Heart left ventricle (tissue), 16 donors: ENCODE measurements around the gene PCDHB16. TPM values are rescaled to one million over a fixed set of nuclear protein-coding genes. Genes with fewer than 3 reads are reported as not detected.
"Not testable (repeated sequence)": the region's sequence is repeated elsewhere in the genome, so short reads cannot be mapped to it uniquely, and the experiment has no call there.

ENCODE experiments used
- ATAC-seq, 4 donors: fragments of 200-7000 bp; cut with Tn5 transposase; one replicate each; pipeline ENCODE4 v1.9.1; 2020 to 2022; ENCODE audit warnings: moderate library complexity in 4 of 4, mild to moderate bottlenecking in 3 of 4, moderate number of reproducible peaks in 1 of 4
- DNase-seq, 5 donors: peaks; one replicate each; pipeline ENCODE4 v3.0.0-alpha.2; 2020
- H3K27ac ChIP-seq, 12 donors: fragments of 200-600 bp; sonication (generic) in 4 of 12; one replicate each; pipeline versions ENCODE4 v1.5.0 to v1.8.0; 2016 to 2022; ENCODE audit warnings: mild to moderate bottlenecking in 2 of 12
- H3K27me3 ChIP-seq, 9 donors: fragments of 200-600 bp; sonication (generic) in 2 of 9; one replicate each; pipeline versions ENCODE4 v1.5.1 to v1.8.0; 2016 to 2022; ENCODE audit warnings: mild to moderate bottlenecking in 3 of 9
- H3K36me3 ChIP-seq, 9 donors: fragments of 200-600 bp; sonication (generic) in 2 of 9; one replicate each; pipeline versions ENCODE4 v1.5.0 to v1.8.0; 2018 to 2022; ENCODE audit warnings: mild to moderate bottlenecking in 2 of 9
- H3K4me1 ChIP-seq, 12 donors: fragments of 200-600 bp; sonication (generic) in 4 of 12; one replicate each; pipeline versions ENCODE4 v1.5.0 to v1.8.0; 2016 to 2022; ENCODE audit warnings: mild to moderate bottlenecking in 3 of 12
- H3K4me3 ChIP-seq, 12 donors: fragments of 200-600 bp; sonication (generic) in 4 of 12; one replicate each; pipeline versions ENCODE4 v1.5.0 to v1.8.0; 2017 to 2022; ENCODE audit warnings: mild to moderate bottlenecking in 9 of 12, moderate library complexity in 4 of 12
- H3K9me3 ChIP-seq, 12 donors: fragments of 200-600 bp; sonication (generic) in 4 of 12; one replicate each; pipeline versions ENCODE4 v1.5.0 to v1.8.0; 2016 to 2022; ENCODE audit warnings: mild to moderate bottlenecking in 1 of 12
- CTCF ChIP-seq, 12 donors: fragments of 200-600 bp; sonication (generic) in 4 of 12; IDR thresholded peaks; one replicate each; pipeline versions ENCODE4 v1.5.0 to v1.8.0; 2018 to 2022; ENCODE audit warnings: antibody characterized with exemption in 12 of 12, mild to moderate bottlenecking in 5 of 12
- POLR2A ChIP-seq, 2 donors: fragments of 450-650 bp; IDR thresholded peaks; one replicate each; pipeline ENCODE4 v1.6.1; 2017; ENCODE audit warnings: antibody characterized with exemption in 2 of 2, mild to moderate bottlenecking in 2 of 2, moderate library complexity in 2 of 2
- WGBS, 4 donors: extraction: QIAGEN DNeasy Blood & Tissue Kit in 2 of 4; methylation state at CpG; one replicate each; pipeline versions ENCODE4 v1.1.5 to v1.1.7; 2013 to 2018; 5-methylcytosine and 5-hydroxymethylcytosine counted together
- intact Hi-C, 10 donors: fragments of 100-400 bp; cut with DNase I; formaldehyde crosslinking; loops; one replicate each; pipeline versions ENCODE4 v1.11.1 to v1.14.2; 2022
- polyA plus RNA-seq, 2 donors: library from polyadenylated mRNA; stranded (reverse); fragments of 200-250 nt; gene quantifications; one replicate each; pipeline ENCODE4 v1.2.3, GENCODE V29; 2013
- total RNA-seq, 9 donors: library from RNA; depleted of rRNA in 2 of 9; stranded (reverse); fragments of >200 nt in 2 of 9; fragmentation: NEBNext Ultra II Directional in 3 of 9; extraction: Animal tissue kit (Norgen Biotek cat#: 25700) in 3 of 9; gene quantifications; one replicate each; pipeline versions ENCODE4 v1.1.0 to v1.2.4, GENCODE V29; 2016 to 2023
- donor health status: ischemic (EF 13 %, LVEDD 7.1; RV severe dilation, severe dysfunction).
- donor health status: healthy with polysubstance abuse.
- donor health status: DM: no; HTN: yes; CAD: no.
- donor health status: DM: no; HTN: no; CAD: no.
- donor health status: ischemic (EF 25% LVEDD 6.9; RV normal size, moderate dysfunction).
- donor health status: ischemic (EF 25% LVEDD 5.7; RV mildly dilated, moderate dysfunction).
- donor health status: healthy.
- donor health status: DM: yes; HTN: yes; CAD: no.
- donor health status: ischemic (EF 35%, LVEDD 5.7; RV mildly dilated, moderate dysfunction).
- donor health status: nonischemic (EF 11% LVEDD 7.7; RV severe dilation, severe dysfunction).
- donor health status: DM: yes; HTN: yes; CAD: no.
- donor health status: PGD.
- donor health status: ischemic (EF 29% LVEDD 5.4; RV normal size, mild dysfunction).
- donor health status: nonischemic (EF 23%, LVEDD 6.1; RV moderate dilation, normal function).

Gene PCDHB16
- total and polyA plus RNA-seq, 11 donors: 0.76 to 3.9 (median 2.0) TPM

- not testable (repeated sequence) for H3K36me3 ChIP-seq, H3K4me1 ChIP-seq, H3K27me3 ChIP-seq, H3K27ac ChIP-seq
- peaks cover 0 to 91% (median 48%) of the 10 kb centered on the region in 12 donors for H3K9me3 ChIP-seq
- peak within 1 kb of the TSS in 10 of 12 donors; percentile 18 to 49 (median 37) for H3K4me3 ChIP-seq
- intact Hi-C loops: loop anchor here in 2 of 10 donors (5.0 to 10.0 kb wide), 2 partner anchors 351 to 354 kb away; no protein-coding TSS in a partner anchor
- DNase-seq (peak in 4 of 5 donors; percentile 29 to 77 (median 64)), ATAC-seq (peak; percentile 80 to 93 (median 83))
- peak in 10 of 12 donors; percentile 16 to 62 (median 48) for TF ChIP-seq CTCF (IDR thresholded peaks at IDR 0.05)
- WGBS, 4 donors: 5 to 11% (median 6%) methylated on average over 9 to 15 of the region's 18 CpGs
These were observed 31.6 kb downstream of the PCDHB16 start, which contains the start of gene PCDHB13 for GRCh38 chr5:141213656-141214339. PCDHB13 (plus strand) TSS chr5:141213919; CDS start chr5:141214124, 205 bp downstream.

DNA sequence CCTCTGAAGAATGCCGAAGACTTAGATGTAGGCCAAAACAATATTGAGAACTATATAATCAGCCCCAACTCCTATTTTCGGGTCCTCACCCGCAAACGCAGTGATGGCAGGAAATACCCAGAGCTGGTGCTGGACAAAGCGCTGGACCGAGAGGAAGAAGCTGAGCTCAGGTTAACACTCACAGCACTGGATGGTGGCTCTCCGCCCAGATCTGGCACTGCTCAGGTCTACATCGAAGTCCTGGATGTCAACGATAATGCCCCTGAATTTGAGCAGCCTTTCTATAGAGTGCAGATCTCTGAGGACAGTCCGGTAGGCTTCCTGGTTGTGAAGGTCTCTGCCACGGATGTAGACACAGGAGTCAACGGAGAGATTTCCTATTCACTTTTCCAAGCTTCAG is 32.4 kb downstream of the PCDHB16 start:
- DNase-seq, H3K4me1 ChIP-seq, H3K36me3 ChIP-seq, H3K27ac ChIP-seq, H3K27me3 ChIP-seq: not testable (repeated sequence)
- Histone ChIP-seq H3K4me3 (peak overlapping the region in 3 of 12 donors; percentile 10 to 28 (median 27)), H3K9me3 (peaks cover 0 to 91% (median 50%) of the 10 kb centered on the region in 12 donors)
- 47 to 61% (median 57%) methylated on average over 10 to 12 of the region's 12 CpGs for WGBS, 4 donors
- peak in 1 of 4 donors; percentile 31 for ATAC-seq
- intact Hi-C loops: loop anchor here in 2 of 10 donors (5.0 to 10.0 kb wide), 2 partner anchors 350 to 353 kb away; no protein-coding TSS in a partner anchor

DNA sequence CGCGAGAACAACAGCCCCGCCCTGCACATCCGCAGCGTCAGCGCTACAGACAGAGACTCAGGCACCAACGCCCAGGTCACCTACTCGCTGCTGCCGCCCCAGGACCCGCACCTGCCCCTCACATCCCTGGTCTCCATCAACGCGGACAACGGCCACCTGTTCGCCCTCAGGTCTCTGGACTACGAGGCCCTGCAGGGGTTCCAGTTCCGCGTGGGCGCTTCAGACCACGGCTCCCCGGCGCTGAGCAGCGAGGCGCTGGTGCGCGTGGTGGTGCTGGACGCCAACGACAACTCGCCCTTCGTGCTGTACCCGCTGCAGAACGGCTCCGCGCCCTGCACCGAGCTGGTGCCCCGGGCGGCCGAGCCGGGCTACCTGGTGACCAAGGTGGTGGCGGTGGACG is 33.3 kb downstream of the PCDHB16 start:
- DNase-seq, ATAC-seq, H3K4me3 ChIP-seq, H3K4me1 ChIP-seq, H3K36me3 ChIP-seq, H3K27me3 ChIP-seq, H3K27ac ChIP-seq: not testable (repeated sequence)
- H3K9me3 ChIP-seq: peaks cover 0 to 91% (median 53%) of the 10 kb centered on the region in 12 donors
- 20 to 51% (median 36%) methylated on average over 11 to 35 of the region's 40 CpGs for WGBS, 4 donors
- intact Hi-C loops: loop anchor here in 1 of 10 donors (10.0 kb wide), 1 partner anchor 349 kb away; no protein-coding TSS in a partner anchor

- not testable (repeated sequence) for DNase-seq, ATAC-seq, H3K4me3 ChIP-seq, H3K4me1 ChIP-seq, H3K36me3 ChIP-seq, H3K27me3 ChIP-seq, H3K27ac ChIP-seq
- H3K9me3 ChIP-seq: peaks cover 0 to 92% (median 56%) of the 10 kb centered on the region in 12 donors
- intact Hi-C loops: loop anchor here in 1 of 10 donors (10.0 kb wide), 1 partner anchor 349 kb away; no protein-coding TSS in a partner anchor
- WGBS, 4 donors: 32 to 47% (median 36%) methylated on average over 3 to 21 of the region's 26 CpGs
These were observed 33.8 kb downstream of the PCDHB16 start for GRCh38 chr5:141216035-141216434.

DNA sequence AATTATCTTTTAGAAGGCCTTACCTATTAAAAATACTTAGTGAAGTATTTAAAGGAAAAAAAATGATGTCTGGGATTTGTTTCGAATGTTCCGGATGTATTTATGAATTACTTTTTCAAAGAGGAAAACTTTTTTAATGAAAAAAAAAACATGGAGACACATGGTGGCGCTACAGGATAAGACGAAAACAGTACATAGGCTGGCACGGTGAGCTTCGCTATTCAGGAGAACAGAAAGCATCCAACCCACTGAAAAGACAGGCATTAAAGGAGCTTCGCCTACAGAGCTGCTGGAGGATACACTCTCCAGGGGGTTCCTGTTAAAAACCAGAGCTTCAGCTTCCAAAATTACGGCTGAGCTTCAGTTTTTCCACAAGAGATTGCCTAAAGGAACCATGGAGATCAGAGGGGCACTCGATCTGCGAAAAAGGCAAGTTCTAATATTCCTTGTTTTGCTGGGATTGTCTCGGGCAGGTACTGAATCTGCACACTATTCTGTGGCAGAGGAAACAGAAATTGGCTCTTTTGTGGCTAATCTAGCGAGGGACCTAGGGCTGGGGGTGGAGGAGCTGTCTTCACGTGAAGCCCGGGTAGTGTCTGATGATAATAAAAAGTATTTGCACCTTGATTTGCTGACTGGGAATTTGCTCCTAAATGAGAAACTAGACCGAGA is 41.1 kb downstream of the PCDHB16 start, which contains the start of gene PCDHB14:
Gene PCDHB14 (plus strand): TSS at position 232 of the 672 bp plus-strand sequence. CDS start 163 bp downstream, at position 395.
- Histone ChIP-seq H3K4me3 (peak within 1 kb of the TSS in 10 of 12 donors; percentile 15 to 43 (median 30)), H3K36me3 (peaks cover 0 to 4% (median 0%) of the 10 kb centered on the region in 9 donors), H3K27me3 (no peaks in the 10 kb centered on the region), H3K27ac (no peak within 1 kb of the TSS), H3K4me1 (no peaks in the 10 kb centered on the region), H3K9me3 (peaks cover 0 to 99% (median 71%) of the 10 kb centered on the region in 12 donors)
- intact Hi-C loops: loop anchor here in 3 of 10 donors (5.0 to 10.0 kb wide), 2 partner anchors 112 to 339 kb away; partner anchors contain the start of genes PCDHGA1 (in 1 of the 3) and PCDHGA2 (in 1 of the 3)
- WGBS, 4 donors: 24 to 36% (median 31%) methylated on average over 15 of the region's 15 CpGs
- peak in 6 of 12 donors; percentile 17 to 41 (median 30) for TF ChIP-seq CTCF (IDR thresholded peaks at IDR 0.05)
- TF ChIP-seq POLR2A (IDR thresholded peaks at IDR 0.05): no peak
- ATAC-seq (peak in 2 of 4 donors; percentile 43 to 57), DNase-seq (no peak)

GRCh38 chr5:141224844-141225243 is 42.7 kb downstream of the PCDHB16 start:
- ATAC-seq, H3K36me3 ChIP-seq, H3K27me3 ChIP-seq, H3K27ac ChIP-seq, DNase-seq, H3K4me3 ChIP-seq, H3K4me1 ChIP-seq: not testable (repeated sequence)
- WGBS, 4 donors: 18 to 20% (median 19%) methylated on average over 5 to 35 of the region's 40 CpGs
- peaks cover 0 to 96% (median 61%) of the 10 kb centered on the region in 12 donors for H3K9me3 ChIP-seq
- intact Hi-C loops: loop anchor here in 3 of 10 donors (5.0 to 10.0 kb wide), 2 partner anchors 110 to 337 kb away; partner anchors contain the start of genes PCDHGA1 (in 1 of the 3) and PCDHGA2 (in 1 of the 3)

DNA sequence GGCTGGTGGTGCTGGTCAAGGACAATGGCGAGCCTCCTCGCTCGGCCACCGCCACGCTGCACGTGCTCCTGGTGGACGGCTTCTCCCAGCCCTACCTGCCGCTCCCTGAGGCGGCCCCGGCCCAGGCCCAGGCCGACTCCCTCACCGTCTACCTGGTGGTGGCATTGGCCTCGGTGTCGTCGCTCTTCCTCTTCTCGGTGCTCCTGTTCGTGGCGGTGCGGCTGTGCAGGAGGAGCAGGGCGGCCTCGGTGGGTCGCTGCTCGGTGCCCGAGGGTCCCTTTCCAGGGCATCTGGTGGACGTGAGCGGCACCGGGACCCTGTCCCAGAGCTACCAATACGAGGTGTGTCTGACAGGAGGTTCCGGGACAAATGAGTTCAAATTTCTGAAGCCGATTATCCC is 43.2 kb downstream of the PCDHB16 start:
- intact Hi-C loops: loop anchor here in 1 of 10 donors (10.0 kb wide), 1 partner anchor 109 kb away; the partner anchor contains the start of genes PCDHGA1 and PCDHGA2
- H3K36me3 ChIP-seq, DNase-seq, H3K4me3 ChIP-seq, H3K27me3 ChIP-seq, H3K4me1 ChIP-seq, ATAC-seq, H3K27ac ChIP-seq: not testable (repeated sequence)
- WGBS, 4 donors: 26 to 39% (median 30%) methylated on average over 15 to 30 of the region's 30 CpGs
- peaks cover 0 to 97% (median 61%) of the 10 kb centered on the region in 12 donors for H3K9me3 ChIP-seq
